Fibroblast of villous mesenchyme (primary cell): Measurements from ENCODE around the gene LRIT1. TPM values are rescaled to one million over a fixed set of nuclear protein-coding genes. Genes with fewer than 3 reads are reported as not detected.

ENCODE experiments used
- DNase-seq: peaks from one replicate; pipeline ENCODE4 v3.0.0-alpha.2; 2010; ENCODE audit warnings: low read depth
- H3K4me3 ChIP-seq: 2 replicates; pipeline ENCODE4 v1.5.1; 2011; ENCODE audit warnings: low read depth, mild to moderate bottlenecking, low read length
- CTCF ChIP-seq: IDR thresholded peaks from 2 replicates; pipeline ENCODE4 v1.5.1; 2012; ENCODE audit warnings: low read depth, mild to moderate bottlenecking, low read length; ENCODE audit not compliant: insufficient read depth
- total RNA-seq: library from RNA; depleted of rRNA; stranded (reverse); fragments of >200 nt; gene quantifications from 2 replicates; pipeline ENCODE4 v1.2.3, GENCODE V29; 2012

The LRIT1 gene
- total RNA-seq, 1 donor, result not detected

GRCh38 chr10:84216834-84217233 lies 24.5 kb downstream of the LRIT1 start:
- no peak for DNase-seq
- TF ChIP-seq CTCF, result no peak
- no peak overlapping the region for H3K4me3 ChIP-seq

GRCh38 chr10:84214612-84215235 lies 26.6 kb downstream of the LRIT1 start:
- peak; percentile 20 for TF ChIP-seq CTCF
- H3K4me3 ChIP-seq, result no peak overlapping the region
- DNase-seq, result no peak

GRCh38 chr10:84214046-84214572 lies 27.2 kb downstream of the LRIT1 start:
- no peak for DNase-seq
- no peak overlapping the region for H3K4me3 ChIP-seq
- no peak for TF ChIP-seq CTCF

GRCh38 chr10:84213076-84213475 lies 28.3 kb downstream of the LRIT1 start:
- TF ChIP-seq CTCF, result no peak
- no peak overlapping the region for H3K4me3 ChIP-seq
- DNase-seq, result no peak

- DNase-seq, result no peak
- no peak for TF ChIP-seq CTCF
- H3K4me3 ChIP-seq, result no peak overlapping the region
These were observed 29.3 kb downstream of the LRIT1 start for GRCh38 chr10:84212014-84212413.

GRCh38 chr10:84211566-84211965 lies 29.8 kb downstream of the LRIT1 start:
- TF ChIP-seq CTCF, result no peak
- no peak for DNase-seq

GRCh38 chr10:84208023-84208422 lies 33.3 kb downstream of the LRIT1 start:
- H3K4me3 ChIP-seq, result no peak overlapping the region
- DNase-seq, result no peak
- no peak for TF ChIP-seq CTCF

More at GRCh38 chr10:84211566-84211965, 29.8 kb downstream of the LRIT1 start:
- no peak overlapping the region for H3K4me3 ChIP-seq
